K562 (cell line): ENCODE measurements around the gene RETN. TPM values are rescaled to one million over a fixed set of nuclear protein-coding genes. Genes with fewer than 3 reads are reported as not detected.

ENCODE experiments used
- BACH1 ChIP-seq: fragments of 200-800 bp; sonication (Bioruptor generic); IDR thresholded peaks from 2 replicates; pipeline ENCODE4 v1.6.1; 2016; ENCODE audit warnings: missing genetic modification characterization, missing compliant biosample characterization
- CREM ChIP-seq: IDR thresholded peaks from 2 replicates; pipeline ENCODE4 v1.6.1; 2014; ENCODE audit warnings: antibody characterized with exemption, low read depth
- CTBP1 ChIP-seq: fragments of 450-650 bp; IDR thresholded peaks from 2 replicates; pipeline ENCODE4 v1.6.1; 2016; ENCODE audit warnings: borderline replicate concordance
- DDX20 ChIP-seq: fragments of 450-650 bp; IDR thresholded peaks from 2 replicates; pipeline ENCODE4 v1.6.1; 2016; ENCODE audit warnings: missing genetic modification characterization, low read depth, mild to moderate bottlenecking, missing compliant biosample characterization, moderate library complexity
- EP400 ChIP-seq: fragments of 450-650 bp; IDR thresholded peaks from 2 replicates; pipeline ENCODE4 v1.6.1; 2017; ENCODE audit warnings: antibody characterized with exemption, mild to moderate bottlenecking, moderate library complexity
- ESRRB ChIP-seq: fragments of 250-450 bp; sonication (Bioruptor Pico); IDR thresholded peaks from 2 replicates; pipeline ENCODE4 v1.5.0; 2020; ENCODE audit warnings: mild to moderate bottlenecking, moderate library complexity, borderline replicate concordance
- GABPB1 ChIP-seq: sonication (generic); formaldehyde crosslinking; IDR thresholded peaks from 2 replicates; pipeline ENCODE4 v1.8.0; 2022; ENCODE audit warnings: mild to moderate bottlenecking, missing genetic modification reagents
- GTF2E2 ChIP-seq: fragments of 200-800 bp; sonication (Bioruptor generic); IDR thresholded peaks from 2 replicates; pipeline ENCODE4 v1.6.1; 2016; ENCODE audit warnings: missing genetic modification characterization, missing compliant biosample characterization
- IFI16 ChIP-seq: fragments of 250-450 bp; sonication (Bioruptor Pico); IDR thresholded peaks from 2 replicates; pipeline ENCODE4 v2.1.2; 2022; ENCODE audit warnings: mild to moderate bottlenecking, inconsistent platforms
- L3MBTL2 ChIP-seq: fragments of 450-650 bp; IDR thresholded peaks from 2 replicates; pipeline ENCODE4 v1.6.1; 2016; ENCODE audit warnings: mild to moderate bottlenecking, moderate library complexity
- LARP7 ChIP-seq: fragments of 450-650 bp; IDR thresholded peaks from 2 replicates; pipeline ENCODE4 v1.6.1; 2016
- MCM3 ChIP-seq: fragments of 450-650 bp; IDR thresholded peaks from 2 replicates; pipeline ENCODE4 v1.6.1; 2016
- NFE2 ChIP-seq: IDR thresholded peaks from 2 replicates; pipeline ENCODE4 v1.6.1; 2014; ENCODE audit warnings: antibody characterized with exemption, low read depth
- NR1H2 ChIP-seq: sonication (generic); formaldehyde crosslinking; IDR thresholded peaks from 2 replicates; pipeline ENCODE4 v1.4.0; 2020; ENCODE audit warnings: mild to moderate bottlenecking, missing genetic modification reagents
- RAD21 ChIP-seq, 2 experiments: fragments of 250-450 bp in 1 of 2; fragments of 450-650 bp in 1 of 2; sonication (Bioruptor Pico) in 1 of 2; formaldehyde crosslinking in 1 of 2; IDR thresholded peaks in 1 of 2; conservative IDR thresholded peaks in 1 of 2; 2 replicates each; pipeline versions ENCODE4 v1.4.0 to v1.8.0; 2020 to 2022; ENCODE audit warnings: mild to moderate bottlenecking in 2 of 2, moderate library complexity in 1 of 2
- RBM22 ChIP-seq: fragments of 200-400 bp; formaldehyde crosslinking; IDR thresholded peaks from 2 replicates; pipeline ENCODE4 v1.6.1; 2018; ENCODE audit warnings: low read length, low read depth; ENCODE audit not compliant: poor library complexity, severe bottlenecking
- RBM39 ChIP-seq: fragments of 200-400 bp; formaldehyde crosslinking; optimal IDR thresholded peaks from 2 replicates; pipeline ENCODE3; 2018; ENCODE audit warnings: low read depth, low read length
- WHSC1 ChIP-seq: IDR thresholded peaks from one replicate; pipeline ENCODE4 v1.6.1; 2012; ENCODE audit warnings: low read length, control low read depth, inconsistent platforms
- YY1 ChIP-seq, 3 experiments: IDR thresholded peaks; 2 replicates each; pipeline ENCODE4 v1.6.1; 2011; ENCODE audit warnings: low read length in 2 of 3, mild to moderate bottlenecking in 2 of 3, moderate library complexity in 2 of 3, borderline replicate concordance in 1 of 3, control low read depth in 1 of 3, low read depth in 1 of 3; ENCODE audit not compliant: insufficient read depth in 3 of 3, insufficient replicate concordance in 2 of 3, control insufficient read depth in 1 of 3, insufficient read length in 1 of 3; ENCODE audit errors: extremely low read depth in 1 of 3
- ZNF143 ChIP-seq: sonication (generic); formaldehyde crosslinking; IDR thresholded peaks from 2 replicates; pipeline ENCODE4 v1.9.0; 2022; ENCODE audit warnings: mild to moderate bottlenecking, missing genetic modification reagents
- ZNF253 ChIP-seq: fragments of 250-450 bp; sonication (Bioruptor Pico); conservative IDR thresholded peaks from 2 replicates; pipeline ENCODE4 v1.6.1; 2021; ENCODE audit warnings: mild to moderate bottlenecking
- polyA plus RNA-seq, 8 experiments: library from polyadenylated mRNA; depleted of rRNA in 4 of 8; stranded (reverse) in 5 of 8; unstranded in 3 of 8; fragments of >200 nt; fragmentation: Nextera tagmentation in 2 of 8; fragmentation: Illumina TruSeq in 1 of 8; extraction: Ambion mirVana in 2 of 8; extraction: Trizol in 1 of 8; gene quantifications; 2 replicates each; pipeline versions ENCODE4 v1.2.1 to v1.2.3, GENCODE V29; 2011 to 2014; ENCODE audit warnings: inconsistent platforms in 1 of 8, missing spikeins in 1 of 8
- total RNA-seq, 7 experiments: library from RNA; depleted of rRNA in 6 of 7; stranded (reverse); fragments of >200 nt in 6 of 7; fragmentation: Illumina TruSeq in 2 of 7; extraction: Trizol in 2 of 7; gene quantifications; 2 replicates each; pipeline versions ENCODE4 v1.2.1 to v1.2.3, GENCODE V29; 2011 to 2021; ENCODE audit warnings: low replicate concordance in 1 of 7
- TF ChIP-seq, protein P1 (sequence below): fragments of 450-650 bp; formaldehyde crosslinking; IDR thresholded peaks from 2 replicates; pipeline ENCODE4 v1.4.0; 2020; ENCODE audit warnings: mild to moderate bottlenecking, mixed read lengths
- TF ChIP-seq, protein P2 (sequence below): fragments of 250-450 bp; sonication (Bioruptor Pico); IDR thresholded peaks from 2 replicates; pipeline ENCODE4 v1.8.0; 2021; ENCODE audit warnings: moderate library complexity, mild to moderate bottlenecking, inconsistent platforms
- TF ChIP-seq, protein P3 (sequence below), 3 experiments: IDR thresholded peaks in 2 of 3; conservative IDR thresholded peaks in 1 of 3; 2 replicates each; pipeline ENCODE4 v1.5.1; 2011 to 2012; ENCODE audit warnings: low read length in 3 of 3, mild to moderate bottlenecking in 3 of 3, control low read depth in 2 of 3, improper control_type of control experiment in 1 of 3, inconsistent platforms in 1 of 3, low read depth in 1 of 3, mixed read lengths in 1 of 3, moderate library complexity in 1 of 3; ENCODE audit not compliant: insufficient read depth in 2 of 3

RETN gene
- total and polyA plus RNA-seq, 9 of the 15 experiments (the other 6 are each of a cell fraction or from before 2014, with no cell fraction given) = not detected

DNA sequence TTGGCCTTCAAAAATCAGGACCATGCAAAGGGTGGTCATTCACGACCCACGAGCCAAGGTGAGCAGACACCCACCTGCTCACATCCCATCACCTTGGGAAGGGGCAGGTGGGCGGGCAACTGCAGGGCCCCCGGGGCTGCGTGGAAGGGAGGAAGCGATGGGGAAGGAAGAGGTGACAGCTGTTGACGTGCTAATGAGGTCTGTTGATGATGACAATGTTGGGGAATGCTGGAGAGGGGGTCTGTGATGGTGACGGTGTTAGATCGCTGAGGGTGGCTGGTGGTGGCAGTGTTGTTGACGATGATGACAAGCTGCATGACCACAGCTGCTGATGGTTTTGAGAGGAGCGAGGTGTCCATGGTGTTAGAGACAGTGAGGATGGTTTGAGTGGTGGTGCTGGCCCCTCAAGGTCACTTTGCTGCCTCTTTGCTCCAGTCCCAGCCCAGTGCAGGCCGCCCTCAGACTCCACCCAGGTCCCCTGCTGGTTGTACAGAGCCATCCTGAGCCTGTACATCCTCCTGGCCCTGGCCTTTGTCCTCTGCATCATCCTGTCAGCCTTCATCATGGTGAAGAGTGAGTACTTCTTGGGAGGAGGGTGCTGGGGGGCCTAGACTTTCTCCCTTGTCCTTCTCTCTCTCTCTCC, 8.9 kb downstream of the RETN start (continued):
- TF ChIP-seq LARP7 = no peak
- TF ChIP-seq BACH1 = no peak
- no peak for TF ChIP-seq IFI16 (CRISPR knock-in tag)
- TF ChIP-seq MCM3 = no peak
- no peak for TF ChIP-seq ZNF143 (CRISPR knock-in tag)
- no peak for TF ChIP-seq EP400
- TF ChIP-seq DDX20 (tag) = no peak
- TF ChIP-seq, protein P1, sequence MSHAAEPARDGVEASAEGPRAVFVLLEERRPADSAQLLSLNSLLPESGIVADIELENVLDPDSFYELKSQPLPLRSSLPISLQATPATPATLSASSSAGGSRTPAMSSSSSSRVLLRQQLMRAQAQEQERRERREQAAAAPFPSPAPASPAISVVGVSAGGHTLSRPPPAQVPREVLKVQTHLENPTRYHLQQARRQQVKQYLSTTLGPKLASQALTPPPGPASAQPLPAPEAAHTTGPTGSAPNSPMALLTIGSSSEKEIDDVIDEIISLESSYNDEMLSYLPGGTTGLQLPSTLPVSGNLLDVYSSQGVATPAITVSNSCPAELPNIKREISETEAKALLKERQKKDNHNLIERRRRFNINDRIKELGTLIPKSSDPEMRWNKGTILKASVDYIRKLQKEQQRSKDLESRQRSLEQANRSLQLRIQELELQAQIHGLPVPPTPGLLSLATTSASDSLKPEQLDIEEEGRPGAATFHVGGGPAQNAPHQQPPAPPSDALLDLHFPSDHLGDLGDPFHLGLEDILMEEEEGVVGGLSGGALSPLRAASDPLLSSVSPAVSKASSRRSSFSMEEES (CRISPR knock-in tag) = no peak
- peak in 1 of 2 experiments; percentile 19; a peak in 1 of 4 replicates for TF ChIP-seq RAD21 (CRISPR knock-in tag; conservative IDR thresholded peaks at IDR 0.05 in 1 of 2, IDR thresholded peaks at IDR 0.05 in 1 of 2)
- no peak for TF ChIP-seq ESRRB (CRISPR knock-in tag)
- TF ChIP-seq ZNF253 (CRISPR knock-in tag) = no peak
- TF ChIP-seq, protein P2, sequence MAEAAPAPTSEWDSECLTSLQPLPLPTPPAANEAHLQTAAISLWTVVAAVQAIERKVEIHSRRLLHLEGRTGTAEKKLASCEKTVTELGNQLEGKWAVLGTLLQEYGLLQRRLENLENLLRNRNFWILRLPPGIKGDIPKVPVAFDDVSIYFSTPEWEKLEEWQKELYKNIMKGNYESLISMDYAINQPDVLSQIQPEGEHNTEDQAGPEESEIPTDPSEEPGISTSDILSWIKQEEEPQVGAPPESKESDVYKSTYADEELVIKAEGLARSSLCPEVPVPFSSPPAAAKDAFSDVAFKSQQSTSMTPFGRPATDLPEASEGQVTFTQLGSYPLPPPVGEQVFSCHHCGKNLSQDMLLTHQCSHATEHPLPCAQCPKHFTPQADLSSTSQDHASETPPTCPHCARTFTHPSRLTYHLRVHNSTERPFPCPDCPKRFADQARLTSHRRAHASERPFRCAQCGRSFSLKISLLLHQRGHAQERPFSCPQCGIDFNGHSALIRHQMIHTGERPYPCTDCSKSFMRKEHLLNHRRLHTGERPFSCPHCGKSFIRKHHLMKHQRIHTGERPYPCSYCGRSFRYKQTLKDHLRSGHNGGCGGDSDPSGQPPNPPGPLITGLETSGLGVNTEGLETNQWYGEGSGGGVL (CRISPR knock-in tag) = no peak
- no peak for TF ChIP-seq L3MBTL2
- TF ChIP-seq GABPB1 (CRISPR knock-in tag) = no peak
- TF ChIP-seq NFE2 = no peak
- no peak for TF ChIP-seq RBM22
- TF ChIP-seq WHSC1 = no peak
- TF ChIP-seq YY1 (IDR thresholded peaks at IDR 0.05; ENCODE audit: borderline replicate concordance in 1 of 3, control insufficient read depth in 1 of 3, extremely low read depth in 1 of 3, insufficient read depth in 3 of 3, insufficient read length in 1 of 3, insufficient replicate concordance in 2 of 3, low read depth in 1 of 3, low read length in 2 of 3) = no peak
- TF ChIP-seq CTBP1 = peak; percentile 89; the same call in 1 of the 2 replicates
- TF ChIP-seq CREM = peak; percentile 37; the same call in 1 of the 2 replicates
- no peak for TF ChIP-seq RBM39
- TF ChIP-seq GTF2E2 (tag) = no peak
- TF ChIP-seq, protein P3, sequence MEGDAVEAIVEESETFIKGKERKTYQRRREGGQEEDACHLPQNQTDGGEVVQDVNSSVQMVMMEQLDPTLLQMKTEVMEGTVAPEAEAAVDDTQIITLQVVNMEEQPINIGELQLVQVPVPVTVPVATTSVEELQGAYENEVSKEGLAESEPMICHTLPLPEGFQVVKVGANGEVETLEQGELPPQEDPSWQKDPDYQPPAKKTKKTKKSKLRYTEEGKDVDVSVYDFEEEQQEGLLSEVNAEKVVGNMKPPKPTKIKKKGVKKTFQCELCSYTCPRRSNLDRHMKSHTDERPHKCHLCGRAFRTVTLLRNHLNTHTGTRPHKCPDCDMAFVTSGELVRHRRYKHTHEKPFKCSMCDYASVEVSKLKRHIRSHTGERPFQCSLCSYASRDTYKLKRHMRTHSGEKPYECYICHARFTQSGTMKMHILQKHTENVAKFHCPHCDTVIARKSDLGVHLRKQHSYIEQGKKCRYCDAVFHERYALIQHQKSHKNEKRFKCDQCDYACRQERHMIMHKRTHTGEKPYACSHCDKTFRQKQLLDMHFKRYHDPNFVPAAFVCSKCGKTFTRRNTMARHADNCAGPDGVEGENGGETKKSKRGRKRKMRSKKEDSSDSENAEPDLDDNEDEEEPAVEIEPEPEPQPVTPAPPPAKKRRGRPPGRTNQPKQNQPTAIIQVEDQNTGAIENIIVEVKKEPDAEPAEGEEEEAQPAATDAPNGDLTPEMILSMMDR (IDR thresholded peaks at IDR 0.05 in 2 of 3, conservative IDR thresholded peaks at IDR 0.05 in 1 of 3; ENCODE audit: insufficient read depth in 2 of 3, low read depth in 1 of 3, low read length in 3 of 3) = 0 out of 6 replicates have a peak, but pooled peaks of 2 of the 3 experiments have one; percentile 8 to 26
- no peak for TF ChIP-seq NR1H2 (CRISPR knock-in tag)
